Kasumi-1 (cell line): ENCODE results near the gene FKBP1A.

Source experiments
- DNase-seq, 2 experiments: peaks; one replicate each; lab custom pipeline; 2025; lab: John Stamatoyannopoulos, UW

Gene FKBP1A

GRCh38 chr20:1383623-1384404, 9.0 kb downstream of the FKBP1A start:
- DNase-seq = no peak

GRCh38 chr20:1382670-1383069, 10.2 kb downstream of the FKBP1A start:
- DNase-seq = no peak

- DNase-seq = no peak
Measured at GRCh38 chr20:1381753-1382591, 10.9 kb downstream of the FKBP1A start.

GRCh38 chr20:1378735-1379125, 14.1 kb downstream of the FKBP1A start:
- no peak for DNase-seq

GRCh38 chr20:1377984-1378734, 14.7 kb downstream of the FKBP1A start:
- DNase-seq = no peak

GRCh38 chr20:1377341-1377871, 15.4 kb downstream of the FKBP1A start:
- DNase-seq = no peak

GRCh38 chr20:1376408-1377270, 16.2 kb downstream of the FKBP1A start:
- peak; percentile 92 for DNase-seq

GRCh38 chr20:1376007-1376406, 16.8 kb downstream of the FKBP1A start:
- DNase-seq = peak in 1 of 2 experiments; percentile 56

- DNase-seq = peak; percentile 64 to 70
Measured at GRCh38 chr20:1375515-1375914, 17.3 kb downstream of the FKBP1A start.

- no peak for DNase-seq
Measured at GRCh38 chr20:1374246-1374645, 18.6 kb downstream of the FKBP1A start.

- no peak for DNase-seq
Measured at GRCh38 chr20:1373614-1374013, 19.2 kb downstream of the FKBP1A start.

GRCh38 chr20:1373036-1373435, 19.8 kb downstream of the FKBP1A start:
- no peak for DNase-seq

GRCh38 chr20:1371830-1372539, 20.9 kb downstream of the FKBP1A start:
- no peak for DNase-seq

- DNase-seq = no peak
Measured at GRCh38 chr20:1371202-1371782, 21.6 kb downstream of the FKBP1A start.

GRCh38 chr20:1370548-1371110, 22.2 kb downstream of the FKBP1A start:
- DNase-seq = no peak

- no peak for DNase-seq
Measured at GRCh38 chr20:1369970-1370369, 22.9 kb downstream of the FKBP1A start.

GRCh38 chr20:1368448-1369199, 24.2 kb downstream of the FKBP1A start:
- DNase-seq = no peak

GRCh38 chr20:1367479-1367878, 25.4 kb downstream of the FKBP1A start:
- DNase-seq = no peak

- DNase-seq = no peak
Measured at GRCh38 chr20:1364106-1364505, 28.7 kb downstream of the FKBP1A start.
